Measurements from ENCODE around the gene SPATC1L. TPM values are rescaled to one million over a fixed set of nuclear protein-coding genes. Genes with fewer than 3 reads are reported as not detected.

Gene SPATC1L
- total and polyA plus RNA-seq, 2 donors from 2014 or later = 3.7 to 8.7 TPM

GRCh38 chr21:46161633-46162592 is 22.3 kb downstream of the SPATC1L start:
- Histone ChIP-seq H3K27ac (ENCODE audit: low read depth in 2 of 2, low read length in 2 of 2) (no peak overlapping the region), H3K9me3 (ENCODE audit: control insufficient read depth in 2 of 3, insufficient read depth in 1 of 3, low read length in 3 of 3) (no peaks in the 10 kb centered on the region), H3K4me1 (ENCODE audit: control insufficient read depth in 2 of 3, insufficient read depth in 2 of 3, low read depth in 1 of 3, low read length in 3 of 3) (no peaks in the 10 kb centered on the region), H3K9ac (ENCODE audit: low read length in 3 of 3) (no peak overlapping the region), H3K27me3 (ENCODE audit: control insufficient read depth, insufficient read depth, low read length) (no peaks in the 10 kb centered on the region), H3K36me3 (ENCODE audit: control insufficient read depth in 2 of 3, insufficient read depth in 3 of 3, low read length in 3 of 3) (no peaks in the 10 kb centered on the region), H3K4me3 (ENCODE audit: low read length in 3 of 3) (no peak overlapping the region)
- FAIRE-seq (no peak), DNase-seq (peak in 2 of 5 donors; percentile 7 to 69)
- intact Hi-C loops (cut with DNase I) = no loop called here
- TF ChIP-seq CTCF (IDR thresholded peaks at IDR 0.05; ENCODE audit: borderline replicate concordance, extremely low read depth, insufficient read depth) = no peak

GRCh38 chr21:46160907-46161632 is 23.2 kb downstream of the SPATC1L start:
- no peak for FAIRE-seq
- intact Hi-C loops (cut with DNase I) = no loop called here
- peak in 3 of 5 donors; percentile 8 to 74 (median 59) for DNase-seq
- H3K27ac ChIP-seq (ENCODE audit: low read depth in 2 of 2, low read length in 2 of 2) = no peak overlapping the region
- no peak overlapping the region for H3K4me3 ChIP-seq (ENCODE audit: low read length in 3 of 3)
- H3K27me3 ChIP-seq (ENCODE audit: control insufficient read depth, insufficient read depth, low read length) = no peaks in the 10 kb centered on the region
- no peaks in the 10 kb centered on the region for H3K4me1 ChIP-seq (ENCODE audit: control insufficient read depth in 2 of 3, insufficient read depth in 2 of 3, low read depth in 1 of 3, low read length in 3 of 3)
- no peaks in the 10 kb centered on the region for H3K9me3 ChIP-seq (ENCODE audit: control insufficient read depth in 2 of 3, insufficient read depth in 1 of 3, low read length in 3 of 3)
- H3K9ac ChIP-seq (ENCODE audit: low read length in 3 of 3) = no peak overlapping the region
- TF ChIP-seq CTCF (IDR thresholded peaks at IDR 0.05; ENCODE audit: borderline replicate concordance, extremely low read depth, insufficient read depth) = no peak
- no peaks in the 10 kb centered on the region for H3K36me3 ChIP-seq (ENCODE audit: control insufficient read depth in 2 of 3, insufficient read depth in 3 of 3, low read length in 3 of 3)

- FAIRE-seq = no peak
- DNase-seq = peak in 1 of 5 donors; percentile 8
- no peak overlapping the region for H3K4me3 ChIP-seq (ENCODE audit: low read length in 3 of 3)
- TF ChIP-seq CTCF (IDR thresholded peaks at IDR 0.05; ENCODE audit: borderline replicate concordance, extremely low read depth, insufficient read depth) = no peak
- H3K9me3 ChIP-seq (ENCODE audit: control insufficient read depth in 2 of 3, insufficient read depth in 1 of 3, low read length in 3 of 3) = no peaks in the 10 kb centered on the region
- no peak overlapping the region for H3K27ac ChIP-seq (ENCODE audit: low read depth in 2 of 2, low read length in 2 of 2)
- no peaks in the 10 kb centered on the region for H3K4me1 ChIP-seq (ENCODE audit: control insufficient read depth in 2 of 3, insufficient read depth in 2 of 3, low read depth in 1 of 3, low read length in 3 of 3)
- H3K9ac ChIP-seq (ENCODE audit: low read length in 3 of 3) = no peak overlapping the region
- H3K27me3 ChIP-seq (ENCODE audit: control insufficient read depth, insufficient read depth, low read length) = no peaks in the 10 kb centered on the region
- no peaks in the 10 kb centered on the region for H3K36me3 ChIP-seq (ENCODE audit: control insufficient read depth in 2 of 3, insufficient read depth in 3 of 3, low read length in 3 of 3)
- intact Hi-C loops (cut with DNase I) = no loop called here
These were observed 23.7 kb downstream of the SPATC1L start for GRCh38 chr21:46160657-46160906.
